GM12874 (cell line): Measurements from ENCODE around the gene CYP2A6.

Source experiments
- TF ChIP-seq, protein P1 (sequence below): IDR thresholded peaks from 2 replicates; pipeline ENCODE4 v1.5.1; 2011; ENCODE audit warnings: low read depth, mild to moderate bottlenecking, control low read depth, low read length, moderate library complexity; ENCODE audit not compliant: insufficient read depth

CYP2A6 gene

DNA sequence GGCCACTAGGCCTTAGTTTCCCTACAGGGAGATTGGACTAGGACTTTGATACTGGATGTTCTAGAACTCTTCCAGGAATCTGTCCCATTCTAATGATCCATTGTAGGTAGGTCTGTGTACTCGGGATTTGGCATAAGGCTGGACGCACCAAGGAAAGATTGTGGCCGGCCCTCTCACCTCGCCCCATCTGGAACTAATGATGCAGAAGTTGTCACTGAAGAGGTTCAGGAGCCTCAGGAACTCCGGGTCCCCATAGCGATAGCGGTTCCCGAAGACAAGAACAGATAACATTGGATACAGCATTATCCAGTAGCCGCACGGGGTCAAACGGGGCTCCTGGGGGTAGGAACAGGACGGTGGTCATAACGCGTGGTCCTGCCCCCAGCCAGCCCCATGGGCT, 40.1 kb downstream of the CYP2A6 start:
- TF ChIP-seq, protein P1, sequence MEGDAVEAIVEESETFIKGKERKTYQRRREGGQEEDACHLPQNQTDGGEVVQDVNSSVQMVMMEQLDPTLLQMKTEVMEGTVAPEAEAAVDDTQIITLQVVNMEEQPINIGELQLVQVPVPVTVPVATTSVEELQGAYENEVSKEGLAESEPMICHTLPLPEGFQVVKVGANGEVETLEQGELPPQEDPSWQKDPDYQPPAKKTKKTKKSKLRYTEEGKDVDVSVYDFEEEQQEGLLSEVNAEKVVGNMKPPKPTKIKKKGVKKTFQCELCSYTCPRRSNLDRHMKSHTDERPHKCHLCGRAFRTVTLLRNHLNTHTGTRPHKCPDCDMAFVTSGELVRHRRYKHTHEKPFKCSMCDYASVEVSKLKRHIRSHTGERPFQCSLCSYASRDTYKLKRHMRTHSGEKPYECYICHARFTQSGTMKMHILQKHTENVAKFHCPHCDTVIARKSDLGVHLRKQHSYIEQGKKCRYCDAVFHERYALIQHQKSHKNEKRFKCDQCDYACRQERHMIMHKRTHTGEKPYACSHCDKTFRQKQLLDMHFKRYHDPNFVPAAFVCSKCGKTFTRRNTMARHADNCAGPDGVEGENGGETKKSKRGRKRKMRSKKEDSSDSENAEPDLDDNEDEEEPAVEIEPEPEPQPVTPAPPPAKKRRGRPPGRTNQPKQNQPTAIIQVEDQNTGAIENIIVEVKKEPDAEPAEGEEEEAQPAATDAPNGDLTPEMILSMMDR: no peak

DNA sequence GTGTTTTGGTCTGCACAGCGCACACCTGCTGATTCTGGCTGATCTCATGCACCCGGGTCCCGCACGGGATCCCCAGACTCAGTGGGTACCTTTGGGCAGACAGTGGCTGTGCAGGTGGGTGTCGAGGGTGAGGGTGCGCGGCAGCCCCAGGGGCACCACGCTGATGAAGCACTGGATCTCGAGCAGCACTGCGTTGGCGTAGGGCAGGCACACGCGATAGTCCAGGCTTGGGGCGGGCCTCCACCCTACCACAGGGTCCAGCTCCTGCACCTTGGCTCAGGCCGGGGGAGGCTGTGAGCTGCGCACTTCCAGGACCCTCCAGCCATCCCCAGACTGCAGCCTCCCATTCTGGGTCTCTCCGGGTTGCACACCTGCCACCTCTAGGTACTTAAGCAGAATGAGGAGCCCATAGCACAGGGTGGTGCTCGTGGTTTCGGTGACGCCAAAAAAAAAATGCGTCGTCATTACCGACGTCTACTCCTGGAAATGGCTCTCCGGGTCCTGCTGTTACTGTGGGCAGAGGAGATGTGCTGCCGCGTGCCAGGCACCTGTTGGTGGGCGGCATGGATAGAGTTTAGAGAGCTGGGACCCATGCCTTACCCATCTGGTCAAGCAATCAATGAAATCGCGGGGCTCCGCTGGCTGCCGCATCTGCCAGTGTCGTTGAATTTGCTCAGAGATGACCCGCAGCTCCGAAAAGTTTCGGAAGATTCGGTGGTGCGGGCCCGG, 40.7 kb downstream of the CYP2A6 start:
- TF ChIP-seq, protein P1: no peak

DNA sequence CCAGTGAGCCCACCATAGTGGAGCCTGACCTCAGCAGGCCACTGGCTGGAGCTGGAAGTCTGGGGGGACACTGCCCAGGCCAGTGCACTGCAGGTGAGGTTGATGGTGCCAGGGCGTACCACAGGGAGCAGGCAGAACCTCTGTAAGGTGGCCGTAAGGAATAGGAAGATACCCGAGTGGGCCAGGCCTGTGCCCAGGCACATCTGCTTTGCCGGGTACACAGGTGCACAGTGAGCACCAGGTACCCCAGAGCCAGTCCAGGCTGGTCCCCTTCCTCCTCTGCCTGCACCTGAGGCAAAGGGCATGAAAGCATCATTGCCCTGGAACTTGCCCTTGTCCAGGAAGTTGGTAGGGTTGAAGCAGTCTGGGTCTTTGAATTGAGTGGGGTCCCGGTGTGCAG, 41.8 kb downstream of the CYP2A6 start:
- TF ChIP-seq, protein P1: no peak

DNA sequence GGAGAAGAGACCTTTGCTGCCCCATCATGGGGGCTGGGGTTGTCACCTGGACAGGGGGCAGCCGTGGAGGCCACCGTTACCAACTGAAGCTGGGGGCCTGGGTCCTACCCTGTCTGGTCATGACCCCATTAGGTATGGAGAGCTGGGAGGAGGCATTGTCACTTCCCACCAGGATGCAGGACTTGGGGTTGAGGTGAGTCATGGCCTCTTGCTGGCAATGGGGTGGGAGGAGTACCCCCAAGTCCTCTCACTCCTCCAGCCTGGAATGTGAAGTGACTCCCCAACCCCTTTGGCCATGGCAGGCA, 42.3 kb downstream of the CYP2A6 start:
- TF ChIP-seq, protein P1: no peak

DNA sequence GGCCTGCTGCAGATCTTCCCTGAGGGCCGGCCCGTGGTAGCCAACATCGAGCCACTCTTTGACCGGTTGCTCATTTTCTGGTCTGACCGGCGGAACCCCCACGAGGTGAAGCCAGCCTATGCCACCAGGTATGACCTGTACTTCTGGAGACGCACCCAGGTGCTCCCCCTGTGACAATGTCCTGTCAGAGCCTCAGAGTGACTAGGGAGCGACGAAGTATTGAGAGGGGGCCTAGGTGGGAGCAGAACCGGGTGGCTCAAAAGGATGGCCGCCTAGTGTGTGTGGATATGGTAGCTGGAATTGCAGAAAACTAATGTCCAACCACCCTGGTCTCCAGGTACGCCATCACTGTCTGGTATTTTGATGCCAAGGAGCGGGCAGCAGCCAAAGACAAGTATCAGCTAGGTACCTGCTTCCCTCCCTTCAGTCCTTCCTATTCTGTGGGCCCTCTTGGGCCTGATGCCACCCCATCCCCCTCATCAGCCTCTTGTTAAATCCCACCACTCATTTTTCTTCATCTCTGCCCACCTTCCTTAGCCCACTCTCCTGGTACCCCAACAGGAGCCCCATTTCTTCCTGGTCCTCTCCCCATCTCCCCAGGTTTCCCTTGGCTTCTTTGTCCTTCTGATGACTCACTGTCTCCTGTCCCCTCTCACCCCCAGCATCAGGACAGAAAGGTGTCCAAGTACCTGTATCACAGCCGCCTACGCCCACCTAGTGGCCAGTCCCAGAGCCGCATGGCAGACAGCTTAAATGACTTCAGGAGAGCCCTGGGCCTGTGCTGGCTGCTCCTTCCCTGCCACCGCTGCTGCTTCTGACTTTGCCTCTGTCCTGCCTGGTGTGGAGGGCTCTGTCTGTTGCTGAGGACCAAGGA, 42.9 kb downstream of the CYP2A6 start:
- TF ChIP-seq, protein P1: peak; percentile 27; the same call in 1 of the 2 replicates

DNA sequence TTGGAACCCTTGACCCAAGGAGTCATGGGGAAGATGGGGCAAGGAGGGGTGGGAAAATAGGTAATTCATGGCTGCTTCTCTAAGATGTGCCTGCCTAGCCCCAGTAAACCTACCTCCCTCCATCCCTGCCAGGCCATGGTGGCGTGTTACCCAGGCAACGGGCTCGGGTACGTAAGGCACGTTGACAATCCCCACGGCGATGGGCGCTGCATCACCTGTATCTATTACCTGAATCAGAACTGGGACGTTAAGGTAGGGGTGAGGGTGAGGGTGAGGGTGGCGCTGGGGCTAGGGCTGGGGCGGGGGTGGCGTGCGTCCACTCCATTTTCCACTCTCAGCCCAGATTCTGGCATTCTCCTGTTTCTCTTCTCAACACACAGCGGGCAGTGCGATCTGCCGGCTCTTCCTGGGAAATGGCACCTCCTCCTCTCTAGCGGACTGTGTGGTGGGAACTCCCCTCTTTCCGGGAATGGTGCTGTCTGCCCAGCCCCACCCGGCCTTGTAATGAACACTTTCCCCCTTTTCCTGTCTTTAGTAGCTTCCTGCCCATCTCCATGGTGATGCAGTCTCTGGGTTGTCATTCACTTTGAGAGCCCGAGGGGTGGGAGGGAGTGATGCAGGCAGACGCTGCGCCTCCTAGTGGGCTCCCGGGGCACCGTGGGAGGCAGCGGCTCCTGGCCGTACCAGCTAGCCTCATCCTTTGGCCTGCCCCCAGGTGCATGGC, 43.7 kb downstream of the CYP2A6 start:
- TF ChIP-seq, protein P1: peak; percentile 87

DNA sequence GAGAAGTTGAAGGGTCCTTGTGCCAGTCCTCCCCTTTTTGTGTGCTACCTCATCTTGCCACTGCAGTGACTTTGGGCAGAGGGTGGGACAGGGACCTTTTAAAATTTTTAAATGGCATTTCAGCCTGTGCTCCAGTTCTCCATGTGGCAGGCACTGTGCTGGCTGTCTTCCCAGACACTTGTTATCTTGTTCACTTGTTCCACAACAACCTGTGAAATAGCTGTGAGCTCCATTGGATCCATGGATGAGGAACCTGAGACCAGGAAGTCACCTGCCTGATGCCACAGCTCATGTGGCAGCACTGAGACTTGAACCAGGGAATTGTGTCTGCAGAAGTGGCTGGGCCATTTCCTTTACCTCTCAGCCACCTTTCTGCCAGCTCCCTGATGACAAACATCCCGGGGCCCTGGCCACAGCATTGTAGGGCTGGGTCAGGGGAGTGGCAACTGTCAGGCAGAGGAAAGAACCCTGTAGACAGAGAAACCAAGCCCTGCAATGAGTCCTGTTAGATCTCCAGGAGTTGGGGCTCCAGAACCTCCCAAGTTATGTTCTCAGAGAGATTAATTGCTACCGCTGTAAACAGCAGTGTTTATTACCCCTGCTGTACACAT, 44.9 kb downstream of the CYP2A6 start:
- TF ChIP-seq, protein P1: no peak
